ENCODE results near the gene ACTN1. TPM values are rescaled to one million over a fixed set of nuclear protein-coding genes. Genes with fewer than 3 reads are reported as not detected.

Gene ACTN1
- total and polyA plus RNA-seq, 7 experiments from 2014 or later = 41.3 to 390 (median 227) TPM

DNA sequence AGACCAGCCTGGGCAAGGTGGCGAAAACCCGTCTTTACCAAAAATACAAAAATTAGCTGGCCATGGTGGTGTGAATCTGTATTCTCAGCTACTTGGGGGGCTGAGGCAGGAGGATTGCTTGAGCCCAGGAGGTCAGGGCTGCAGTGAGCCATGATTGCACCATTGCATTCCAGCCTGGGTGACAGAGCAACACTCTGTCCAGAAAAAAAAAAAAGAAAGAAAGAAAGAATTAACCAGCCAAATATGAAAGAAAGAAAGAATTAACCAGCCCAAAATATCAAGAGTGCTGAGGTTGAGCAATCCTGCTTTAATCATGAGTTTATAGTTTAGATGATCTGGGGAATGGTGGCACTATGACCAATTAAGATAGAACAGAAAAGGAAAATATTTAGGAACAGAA lies 3.5 kb upstream of the ACTN1 start:
- Histone ChIP-seq H3K27ac (ENCODE audit: low read depth, low read length) (no peak overlapping the region), H3K4me1 (ENCODE audit: control insufficient read depth in 2 of 2, insufficient read depth in 2 of 2, low read length in 2 of 2) (peaks cover 0 to 4% of the 10 kb centered on the region in 2 donors), H3K9me3 (ENCODE audit: control insufficient read depth in 2 of 3, low read length in 3 of 3) (no peaks in the 10 kb centered on the region), H3K27me3 (ENCODE audit: control insufficient read depth in 2 of 2, insufficient read depth in 2 of 2, low read length in 2 of 2) (no peaks in the 10 kb centered on the region), H3K36me3 (ENCODE audit: control insufficient read depth in 2 of 3, insufficient read depth in 3 of 3, low read length in 3 of 3) (peaks cover 0 to 16% (median 0%) of the 10 kb centered on the region in 3 experiments), H3K4me3 (ENCODE audit: low read length) (no peak overlapping the region)
- H3K4me3 Mint-ChIP-seq = no peak overlapping the region
- no peak overlapping the region for H3K27ac Mint-ChIP-seq
- H3K9me3 Mint-ChIP-seq = no peaks in the 10 kb centered on the region
- no peak for ATAC-seq
- no peak for DNase-seq
- no peaks in the 10 kb centered on the region for H3K36me3 Mint-ChIP-seq
- ChIA-PET POLR2A (interaction anchor here (1.1 kb wide), 1 partner anchor 10 kb away, joined by 4 read pairs; no protein-coding TSS in a partner anchor), CTCF (interaction anchor here (1.0 to 1.6 kb wide), 4 partner anchors 34 to 75 kb away, joined by 3 to 4 read pairs (median 3); no protein-coding TSS in a partner anchor)
- intact Hi-C loops (cut with micrococcal nuclease) = no loop called here
- H3K27me3 Mint-ChIP-seq = peaks cover 0 to 40% (median 0%) of the 10 kb centered on the region in 5 donors
- peaks cover 9 to 42% (median 33%) of the 10 kb centered on the region in 7 donors for H3K4me1 Mint-ChIP-seq

DNA sequence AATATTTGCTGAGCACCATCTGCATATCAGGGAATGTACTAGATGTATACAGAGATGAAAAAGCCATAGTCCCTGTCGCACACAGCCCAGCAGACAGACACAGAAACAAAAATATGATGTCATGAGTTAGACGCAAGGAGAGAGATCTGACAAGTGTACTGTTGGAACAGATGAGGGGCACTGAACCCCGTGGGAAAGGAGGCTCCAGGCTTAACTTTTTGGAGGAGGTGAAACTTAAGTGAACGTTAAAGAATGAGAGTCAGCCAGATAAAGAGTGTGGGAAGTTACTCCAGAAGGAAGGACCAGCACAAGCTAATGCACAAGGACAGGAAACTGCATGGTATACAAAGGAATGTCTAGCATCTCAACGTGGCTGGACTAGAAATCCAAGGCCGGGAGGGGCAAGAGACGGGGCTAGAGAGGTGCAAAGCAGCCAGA lies 2.5 kb upstream of the ACTN1 start:
- peaks cover 0 to 5% (median 0%) of the 10 kb centered on the region in 5 donors for H3K36me3 Mint-ChIP-seq
- peaks cover 0 to 40% (median 0%) of the 10 kb centered on the region in 5 donors for H3K27me3 Mint-ChIP-seq
- ATAC-seq (no peak), DNase-seq (no peak)
- no peaks in the 10 kb centered on the region for H3K9me3 Mint-ChIP-seq
- Histone ChIP-seq H3K4me1 (ENCODE audit: control insufficient read depth in 2 of 2, insufficient read depth in 2 of 2, low read length in 2 of 2) (peaks cover 5 to 13% of the 10 kb centered on the region in 2 donors), H3K36me3 (ENCODE audit: control insufficient read depth in 2 of 3, insufficient read depth in 3 of 3, low read length in 3 of 3) (peaks cover 0 to 16% (median 0%) of the 10 kb centered on the region in 3 experiments), H3K27me3 (ENCODE audit: control insufficient read depth in 2 of 2, insufficient read depth in 2 of 2, low read length in 2 of 2) (no peaks in the 10 kb centered on the region), H3K27ac (ENCODE audit: low read depth, low read length) (no peak overlapping the region), H3K4me3 (ENCODE audit: low read length) (no peak overlapping the region), H3K9me3 (ENCODE audit: control insufficient read depth in 2 of 3, low read length in 3 of 3) (no peaks in the 10 kb centered on the region)
- peak overlapping the region in 2 of 10 donors; percentile 56 to 75 for H3K4me3 Mint-ChIP-seq
- peaks cover 14 to 42% (median 33%) of the 10 kb centered on the region in 7 donors for H3K4me1 Mint-ChIP-seq
- ChIA-PET POLR2A (interaction anchor here (0.6 to 2.5 kb wide), 5 partner anchors 9 to 115 kb away, joined by 3 to 11 read pairs (median 4); no protein-coding TSS in a partner anchor), CTCF (interaction anchor here (1.0 to 1.6 kb wide), 3 partner anchors 13 to 54 kb away, joined by 3 to 5 read pairs (median 4); no protein-coding TSS in a partner anchor)
- H3K27ac Mint-ChIP-seq = peak overlapping the region in 6 of 9 donors; percentile 2 to 64 (median 43)
- intact Hi-C loops (cut with micrococcal nuclease) = loop anchor here in 1 of 2 donors (1.0 kb wide), 3 partner anchors 44 to 70 kb away; no protein-coding TSS in a partner anchor

DNA sequence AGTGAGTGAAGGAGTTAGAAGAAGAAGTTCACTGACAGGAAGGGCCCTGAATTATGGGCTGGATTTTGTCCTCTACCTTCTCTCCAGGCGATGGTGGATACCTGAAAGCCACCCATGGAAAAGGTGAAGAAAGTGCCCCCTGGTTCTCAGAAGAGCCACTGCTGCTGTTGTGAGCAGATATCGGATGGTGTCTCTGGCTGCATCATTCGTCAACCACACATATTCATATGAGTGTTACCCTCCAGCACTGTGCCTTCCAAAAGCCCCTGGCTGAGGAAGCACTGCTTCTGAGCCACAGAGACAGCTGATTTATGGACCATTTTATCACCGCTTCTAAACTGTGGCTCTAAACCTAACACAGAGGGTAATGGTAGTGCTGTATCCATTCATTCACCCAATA lies 2.0 kb upstream of the ACTN1 start:
- Histone ChIP-seq H3K27me3 (ENCODE audit: control insufficient read depth in 2 of 2, insufficient read depth in 2 of 2, low read length in 2 of 2) (no peaks in the 10 kb centered on the region), H3K4me3 (ENCODE audit: low read length) (no peak overlapping the region), H3K4me1 (ENCODE audit: control insufficient read depth in 2 of 2, insufficient read depth in 2 of 2, low read length in 2 of 2) (peaks cover 5 to 17% of the 10 kb centered on the region in 2 donors), H3K9me3 (ENCODE audit: control insufficient read depth in 2 of 3, low read length in 3 of 3) (no peaks in the 10 kb centered on the region), H3K27ac (ENCODE audit: low read depth, low read length) (no peak overlapping the region), H3K36me3 (ENCODE audit: control insufficient read depth in 2 of 3, insufficient read depth in 3 of 3, low read length in 3 of 3) (peaks cover 0 to 16% (median 0%) of the 10 kb centered on the region in 3 experiments)
- intact Hi-C loops (cut with micrococcal nuclease) = loop anchor here in 1 of 2 donors (1.0 kb wide), 3 partner anchors 44 to 70 kb away; no protein-coding TSS in a partner anchor
- POLR2A ChIA-PET = interaction anchor here (1.1 to 2.5 kb wide), 4 partner anchors 7 to 72 kb away, joined by 3 to 22 read pairs (median 7); no protein-coding TSS in a partner anchor
- Mint-ChIP-seq H3K9me3 (no peaks in the 10 kb centered on the region), H3K27me3 (peaks cover 0 to 38% (median 0%) of the 10 kb centered on the region in 5 donors), H3K4me1 (peaks cover 18 to 42% (median 33%) of the 10 kb centered on the region in 7 donors), H3K36me3 (peaks cover 0 to 5% (median 2%) of the 10 kb centered on the region in 5 donors), H3K4me3 (peak overlapping the region in 4 of 10 donors; percentile 46 to 75 (median 56)), H3K27ac (peak overlapping the region in 7 of 9 donors; percentile 24 to 64 (median 57))
- DNase-seq (peak in 2 of 9 donors; percentile 19 to 35), ATAC-seq (no peak)
- CTCF ChIA-PET = interaction anchor here (1.0 to 1.6 kb wide), 3 partner anchors 12 to 68 kb away, joined by 4 to 5 read pairs (median 4); no protein-coding TSS in a partner anchor

DNA sequence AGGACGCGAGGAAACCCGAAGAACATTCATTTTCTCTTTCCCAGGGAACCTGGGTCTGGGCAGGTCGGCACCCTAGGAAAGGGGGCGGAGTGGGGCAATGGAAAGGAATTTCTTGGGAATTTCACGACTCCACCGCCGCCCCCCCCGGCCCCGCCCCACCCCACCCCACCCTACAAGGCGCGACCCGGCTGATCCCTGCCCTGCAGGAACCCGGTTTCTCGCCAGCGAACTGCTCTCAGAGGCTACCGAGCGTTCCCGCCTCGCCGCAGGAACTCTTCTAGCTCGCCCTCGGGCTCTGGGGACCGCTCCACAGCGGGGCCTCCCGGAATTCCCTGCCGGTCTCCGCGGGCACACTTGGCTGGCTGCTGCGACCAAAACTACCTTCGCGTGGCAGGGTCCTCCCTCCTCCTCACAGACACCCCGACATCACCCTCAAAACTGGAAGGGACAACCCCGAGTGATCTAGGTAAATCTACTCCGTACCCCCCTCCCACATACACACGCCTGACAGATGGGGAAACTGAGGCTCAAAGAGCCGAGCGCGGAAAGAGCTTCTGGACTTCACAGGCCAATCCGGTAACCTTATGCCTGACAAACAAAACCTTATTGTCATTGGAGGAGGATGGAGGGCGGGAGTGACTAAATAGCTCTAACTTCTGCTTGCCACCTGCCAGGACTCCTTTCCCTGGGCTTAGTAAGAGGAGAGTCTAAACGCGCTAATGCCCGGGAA lies 785 bp upstream of the ACTN1 start:
- peaks cover 0 to 3% (median 0%) of the 10 kb centered on the region in 11 donors for H3K9me3 Mint-ChIP-seq
- DNase-seq (no peak), ATAC-seq (no peak)
- H3K36me3 Mint-ChIP-seq = peaks cover 4 to 13% (median 9%) of the 10 kb centered on the region in 5 donors
- peak overlapping the region; percentile 75 to 98 (median 94) for H3K4me3 Mint-ChIP-seq
- ChIA-PET CTCF (interaction anchor here (0.8 to 1.6 kb wide), 6 partner anchors 11 to 111 kb away, joined by 3 to 7 read pairs (median 4); no protein-coding TSS in a partner anchor), POLR2A (interaction anchor here (1.1 to 2.5 kb wide), 6 partner anchors 9 to 71 kb away, joined by 3 to 22 read pairs (median 3); no protein-coding TSS in a partner anchor)
- Histone ChIP-seq H3K27ac (ENCODE audit: low read depth, low read length) (peak overlapping the region; percentile 87), H3K4me1 (ENCODE audit: control insufficient read depth in 2 of 2, insufficient read depth in 2 of 2, low read length in 2 of 2) (peaks cover 5 to 29% of the 10 kb centered on the region in 2 donors), H3K27me3 (ENCODE audit: control insufficient read depth in 2 of 2, insufficient read depth in 2 of 2, low read length in 2 of 2) (no peaks in the 10 kb centered on the region), H3K4me3 (ENCODE audit: low read length) (peak overlapping the region; percentile 66), H3K36me3 (ENCODE audit: control insufficient read depth in 2 of 3, insufficient read depth in 3 of 3, low read length in 3 of 3) (peaks cover 0 to 20% (median 0%) of the 10 kb centered on the region in 3 experiments), H3K9me3 (ENCODE audit: control insufficient read depth in 2 of 3, low read length in 3 of 3) (no peaks in the 10 kb centered on the region)
- intact Hi-C loops (cut with micrococcal nuclease) = loop anchor here (1.0 to 10.0 kb wide), 10 partner anchors 9 to 785 kb away; partner anchors contain the start of genes DCAF5 (in 2 of the 2), SRSF5 (in 1 of the 2) and SUSD6 (in 1 of the 2)
- peaks cover 0 to 36% (median 0%) of the 10 kb centered on the region in 5 donors for H3K27me3 Mint-ChIP-seq
- peak overlapping the region; percentile 6 to 100 (median 88) for H3K27ac Mint-ChIP-seq
- H3K4me1 Mint-ChIP-seq = peaks cover 29 to 52% (median 41%) of the 10 kb centered on the region in 7 donors

DNA sequence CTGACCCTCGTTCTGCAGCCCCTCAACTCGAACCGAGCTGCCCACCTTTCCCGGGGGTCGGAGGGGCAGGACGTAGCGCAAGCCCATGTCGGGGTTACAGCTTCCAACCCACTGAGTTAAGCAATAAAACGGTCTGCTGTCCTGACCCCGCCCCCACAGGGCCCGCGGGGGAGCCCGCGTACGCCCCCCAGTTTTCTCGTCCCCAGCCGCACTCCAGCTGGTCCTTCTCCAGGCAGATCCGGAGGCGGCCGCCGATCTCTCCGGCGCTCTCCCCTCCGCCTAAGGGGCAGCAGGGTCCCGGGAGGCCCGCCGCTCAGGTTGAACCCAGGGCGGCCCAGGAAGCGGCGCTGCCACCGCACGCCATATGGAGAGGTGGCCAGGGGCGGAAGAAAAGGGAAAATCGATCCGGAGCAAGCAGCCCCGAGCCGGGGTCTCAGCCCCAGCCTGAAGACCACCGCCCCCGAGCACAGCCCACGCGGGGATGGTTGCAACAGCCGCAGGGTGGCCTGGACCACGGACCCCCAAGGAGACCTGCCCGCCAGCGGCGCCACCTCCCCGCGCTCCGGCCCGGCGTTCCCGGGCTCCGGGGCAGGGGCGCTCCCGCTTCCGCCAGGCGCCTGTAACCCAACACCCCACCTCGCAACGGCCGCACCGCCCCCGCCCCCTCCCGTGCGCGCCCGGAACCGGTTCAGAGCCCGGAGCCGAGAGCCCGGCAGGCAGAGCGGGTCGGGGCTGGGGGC lies 760 bp downstream of the ACTN1 start:
- peaks cover 29 to 63% (median 54%) of the 10 kb centered on the region in 7 donors for H3K4me1 Mint-ChIP-seq

More for the DNA sequence above, 760 bp downstream of the ACTN1 start:
- peak; percentile 33 for ATAC-seq
- H3K9me3 ChIP-seq (ENCODE audit: control insufficient read depth in 2 of 3, low read length in 3 of 3) = peaks cover 0 to 5% (median 0%) of the 10 kb centered on the region in 3 experiments
- peak overlapping the region; percentile 77 to 100 (median 98) for H3K27ac Mint-ChIP-seq
- H3K36me3 Mint-ChIP-seq = peaks cover 11 to 27% (median 22%) of the 10 kb centered on the region in 5 donors
- ChIA-PET POLR2A (interaction anchor here (0.6 to 3.8 kb wide), 16 partner anchors 10 to 66 kb away, joined by 3 to 38 read pairs (median 4); no protein-coding TSS in a partner anchor), CTCF (interaction anchor here (0.5 to 2.8 kb wide), 9 partner anchors 11 to 689 kb away, joined by 3 to 8 read pairs (median 4); no protein-coding TSS in a partner anchor)
- intact Hi-C loops (cut with micrococcal nuclease) = loop anchor here (2.0 to 10.0 kb wide), 8 partner anchors 14 to 786 kb away; partner anchors contain the start of genes DCAF5 (in 2 of the 2), SRSF5 (in 1 of the 2) and SUSD6 (in 1 of the 2)
- H3K4me3 Mint-ChIP-seq = peak overlapping the region; percentile 75 to 98 (median 90)
- H3K9me3 Mint-ChIP-seq = peaks cover 0 to 8% (median 1%) of the 10 kb centered on the region in 11 donors
- peak; percentile 35 to 63 (median 57) for DNase-seq
- peaks cover 0 to 35% (median 0%) of the 10 kb centered on the region in 5 donors for H3K27me3 Mint-ChIP-seq
- H3K36me3 ChIP-seq (ENCODE audit: control insufficient read depth in 2 of 3, insufficient read depth in 3 of 3, low read length in 3 of 3) = peaks cover 0 to 36% (median 6%) of the 10 kb centered on the region in 3 experiments
- peak overlapping the region; percentile 83 for H3K4me3 ChIP-seq (ENCODE audit: low read length)
- no peaks in the 10 kb centered on the region for H3K27me3 ChIP-seq (ENCODE audit: control insufficient read depth in 2 of 2, insufficient read depth in 2 of 2, low read length in 2 of 2)
- H3K4me1 ChIP-seq (ENCODE audit: control insufficient read depth in 2 of 2, insufficient read depth in 2 of 2, low read length in 2 of 2) = peaks cover 5 to 33% of the 10 kb centered on the region in 2 donors
- H3K27ac ChIP-seq (ENCODE audit: low read depth, low read length) = peak overlapping the region; percentile 87
